HG03196 (cell line): ENCODE data around the gene COX10.
A peak's percentile ranks its signal among the peaks of the same experiment; 100 is the strongest.
"Not testable (repeated sequence)": the region's sequence is repeated elsewhere in the genome, so short reads cannot be mapped to it uniquely, and the experiment has no call there.

ENCODE experiments used
- ATAC-seq: cut with Tn5 transposase; IDR thresholded peaks from one replicate; pipeline ENCODE4 v1.9.1; 2021; ENCODE audit not compliant: unreplicated experiment

The COX10 gene

DNA sequence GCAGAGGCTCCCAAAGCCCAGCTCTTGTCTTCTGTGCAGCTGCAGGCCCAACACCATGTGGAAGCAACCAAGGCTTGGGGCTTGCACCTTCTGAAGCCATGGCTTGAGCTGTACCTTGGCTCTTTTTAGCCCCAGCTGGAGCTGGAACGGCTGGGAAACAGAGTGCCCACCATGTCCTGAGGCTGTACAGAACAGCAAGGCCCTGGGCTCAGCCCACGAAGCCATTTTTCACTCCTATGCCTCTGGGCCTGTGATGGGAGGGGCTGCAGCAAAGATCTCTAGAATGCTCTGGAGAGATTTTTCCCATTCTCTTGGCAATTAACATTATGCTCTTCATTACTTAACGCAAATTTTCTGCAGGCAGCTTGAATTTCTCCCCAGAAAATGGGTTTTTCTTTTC is 99.3 kb downstream of the COX10 start:
- ATAC-seq: no peak

DNA sequence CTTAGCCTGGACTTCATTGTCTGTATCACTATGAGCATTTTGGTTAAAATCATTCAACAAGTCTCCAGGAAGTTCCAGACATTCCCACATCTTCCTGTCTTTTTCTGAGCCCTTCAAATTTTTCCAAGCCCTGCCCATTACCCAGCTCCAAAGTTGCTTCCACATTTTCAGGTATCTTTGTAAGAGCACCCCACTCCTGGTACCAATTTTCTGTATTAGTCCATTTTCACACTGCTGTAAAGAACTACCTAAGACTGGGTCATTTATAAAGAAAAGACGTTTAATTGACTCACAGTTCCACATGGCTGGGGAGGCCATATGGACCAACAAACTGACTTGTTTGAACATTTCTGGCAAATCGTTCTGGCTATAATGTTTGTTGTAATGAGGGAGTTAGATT is 100.0 kb downstream of the COX10 start:
- no peak for ATAC-seq

DNA sequence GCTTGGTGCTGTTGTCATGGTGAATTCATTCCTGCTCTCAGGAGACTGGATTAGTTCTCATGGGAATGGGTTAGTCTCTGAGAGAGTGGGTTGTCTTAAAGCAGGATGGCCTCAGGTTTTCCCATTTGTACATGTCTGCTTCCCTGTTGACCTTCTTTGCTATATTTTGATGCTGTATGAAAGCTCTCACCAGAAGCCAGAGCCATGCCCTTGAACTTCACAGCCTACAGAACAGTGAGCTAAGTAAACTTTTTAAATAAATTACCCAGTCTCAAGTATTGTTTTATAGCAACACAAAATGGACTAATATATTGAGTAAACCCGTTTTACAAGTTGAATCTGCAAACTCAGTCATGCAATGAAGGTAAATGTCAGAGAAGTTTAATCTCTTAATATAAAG is 100.6 kb downstream of the COX10 start:
- no peak for ATAC-seq

DNA sequence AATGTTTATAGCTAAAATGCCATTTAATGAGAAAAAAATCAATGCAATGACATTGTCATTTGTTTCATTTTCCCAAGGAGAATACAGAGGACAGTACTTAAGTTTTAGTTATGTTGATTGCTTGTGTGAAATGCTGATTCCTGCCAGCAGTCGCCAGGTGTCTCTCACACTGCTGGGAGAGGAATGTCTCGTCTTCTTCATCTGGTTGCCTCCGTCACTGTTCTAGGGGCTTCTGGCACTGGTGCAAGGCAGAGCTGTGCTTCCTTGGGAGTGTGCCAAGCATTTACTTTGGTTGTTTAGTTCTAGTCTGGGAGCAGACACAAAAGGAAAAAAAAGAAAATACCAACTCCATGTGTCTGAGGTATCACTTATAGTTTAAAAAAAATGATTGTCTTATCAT is 107.7 kb downstream of the COX10 start:
- ATAC-seq: not testable (repeated sequence)

DNA sequence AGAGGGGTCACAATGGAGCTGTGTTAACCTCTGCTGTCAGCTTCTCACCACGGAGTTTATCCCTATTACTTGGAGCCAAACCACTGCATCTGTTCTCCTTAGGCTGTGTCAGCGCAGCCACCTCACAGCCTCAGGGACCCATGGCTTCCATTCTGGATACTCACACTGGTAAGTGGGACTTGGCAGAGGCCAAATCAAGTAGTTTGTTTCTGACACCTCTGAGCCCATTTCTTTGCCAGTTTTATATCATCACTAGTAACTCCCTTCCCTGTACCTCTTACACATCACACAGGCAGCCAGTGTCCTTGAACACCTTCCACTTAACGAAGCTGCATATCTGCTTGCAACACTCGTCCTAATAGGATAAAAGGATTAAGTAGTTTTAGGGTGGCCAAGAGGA is 108.5 kb downstream of the COX10 start:
- not testable (repeated sequence) for ATAC-seq

DNA sequence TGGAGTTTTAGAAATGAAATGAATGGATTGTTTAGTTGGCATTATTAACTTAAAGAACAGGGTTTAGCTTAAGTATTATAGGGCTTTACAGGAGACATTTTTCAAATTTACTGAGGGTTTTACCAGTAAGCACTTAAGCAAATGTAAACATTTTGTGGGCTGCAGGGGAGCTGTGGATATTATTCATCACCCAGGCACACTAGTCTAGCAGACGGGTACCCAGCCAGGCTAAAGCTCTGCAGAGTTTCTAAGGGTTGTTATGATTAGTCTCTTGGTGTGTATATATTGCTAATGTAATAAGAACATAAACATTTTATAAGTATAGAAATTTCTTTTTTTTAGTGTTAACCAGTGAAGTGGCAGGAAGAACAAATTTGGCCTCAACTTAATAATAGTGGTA is 110.6 kb downstream of the COX10 start:
- not testable (repeated sequence) for ATAC-seq

DNA sequence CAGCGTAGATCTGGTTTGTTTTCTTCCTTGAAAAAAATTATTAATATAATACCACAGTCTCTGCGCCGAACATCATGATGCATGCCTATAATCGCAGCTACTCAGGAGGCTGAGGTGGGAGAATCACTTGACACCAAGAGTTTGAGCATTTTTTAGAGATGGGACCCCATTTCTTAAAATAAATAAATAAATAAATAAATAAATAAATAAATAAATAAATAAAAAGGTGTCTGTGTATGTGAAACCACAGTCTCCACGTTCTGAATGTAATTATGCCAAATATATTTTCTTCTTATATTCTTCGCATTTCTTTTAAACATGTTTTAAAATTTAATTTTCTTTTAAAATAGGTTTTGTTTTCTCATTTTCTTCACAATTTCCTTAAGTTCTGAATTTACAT is 112.8 kb downstream of the COX10 start:
- ATAC-seq: not testable (repeated sequence)

DNA sequence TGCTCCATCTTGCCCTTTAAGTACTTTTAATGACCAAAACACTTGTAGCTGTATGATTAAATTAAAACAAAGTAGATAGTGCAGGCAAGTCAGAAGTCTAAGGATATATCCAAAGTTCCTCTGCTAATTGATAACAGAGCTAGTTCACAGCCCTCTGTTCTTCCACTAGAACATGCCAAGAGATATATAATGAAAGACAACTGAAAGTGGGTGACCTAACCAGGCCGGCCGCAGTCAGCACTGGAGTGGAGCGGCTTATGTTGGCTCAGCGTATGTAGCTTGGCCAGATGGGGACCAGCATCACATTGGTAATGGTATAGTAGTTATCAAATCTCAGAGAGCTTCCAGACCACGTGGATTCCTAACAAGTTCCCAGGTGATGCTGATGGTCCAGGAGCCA is 115.2 kb downstream of the COX10 start:
- ATAC-seq: not testable (repeated sequence)

DNA sequence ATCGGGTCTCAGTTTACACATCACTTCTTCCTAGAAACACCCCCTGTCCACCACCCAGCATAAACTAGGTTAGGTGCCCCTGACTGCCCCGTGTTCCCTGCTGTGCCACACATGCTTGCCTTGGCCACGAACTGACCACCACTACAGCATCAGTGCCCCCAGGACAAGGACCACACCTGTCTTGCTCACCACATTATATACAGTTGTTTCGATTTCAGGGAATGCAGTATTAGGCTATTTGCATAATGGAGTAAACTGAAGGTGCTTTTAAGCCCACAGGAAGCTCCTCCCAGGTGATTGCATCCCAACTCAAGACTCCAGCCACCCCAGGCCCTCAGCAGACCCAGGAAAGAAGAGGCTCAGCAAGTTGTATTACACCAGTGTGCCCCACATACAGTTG is 117.1 kb downstream of the COX10 start:
- not testable (repeated sequence) for ATAC-seq

DNA sequence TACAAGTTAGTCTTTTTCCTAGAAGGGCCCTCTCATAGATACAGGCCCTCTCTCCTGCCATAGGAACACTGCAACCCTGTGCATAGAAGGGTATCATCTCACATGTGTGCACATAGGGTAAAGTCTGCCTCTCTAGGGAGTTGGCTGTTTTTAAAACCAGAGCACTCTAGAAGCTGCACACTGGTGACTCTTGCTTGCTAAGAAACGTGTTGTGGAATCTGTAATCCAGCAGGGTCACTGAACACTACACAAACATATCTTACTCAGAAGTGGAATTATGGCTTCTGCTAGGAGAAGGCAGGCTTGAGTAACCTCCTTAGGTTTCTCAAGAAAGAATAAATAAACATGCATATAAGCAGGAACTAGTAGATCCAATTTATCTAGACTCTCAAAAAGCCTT is 121.5 kb downstream of the COX10 start:
- not testable (repeated sequence) for ATAC-seq

DNA sequence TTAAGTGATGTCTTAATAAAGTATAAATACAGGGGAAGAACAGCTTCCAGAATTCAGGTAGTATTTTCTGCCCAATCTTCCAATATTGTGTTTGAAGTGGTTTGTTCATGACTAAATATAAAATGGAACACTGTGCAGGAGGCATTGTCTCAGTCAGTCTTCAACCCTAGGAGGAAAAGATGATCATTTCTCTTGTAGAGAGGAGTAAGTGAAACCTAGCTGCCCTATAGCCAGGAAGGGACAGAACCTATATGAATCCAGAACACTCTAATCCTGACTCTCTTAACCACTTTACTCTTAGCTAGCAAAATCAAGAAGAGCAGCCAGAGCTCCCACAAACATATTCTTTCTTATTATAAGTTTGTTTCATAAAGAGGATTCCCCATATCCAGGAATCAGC is 122.2 kb downstream of the COX10 start:
- not testable (repeated sequence) for ATAC-seq

DNA sequence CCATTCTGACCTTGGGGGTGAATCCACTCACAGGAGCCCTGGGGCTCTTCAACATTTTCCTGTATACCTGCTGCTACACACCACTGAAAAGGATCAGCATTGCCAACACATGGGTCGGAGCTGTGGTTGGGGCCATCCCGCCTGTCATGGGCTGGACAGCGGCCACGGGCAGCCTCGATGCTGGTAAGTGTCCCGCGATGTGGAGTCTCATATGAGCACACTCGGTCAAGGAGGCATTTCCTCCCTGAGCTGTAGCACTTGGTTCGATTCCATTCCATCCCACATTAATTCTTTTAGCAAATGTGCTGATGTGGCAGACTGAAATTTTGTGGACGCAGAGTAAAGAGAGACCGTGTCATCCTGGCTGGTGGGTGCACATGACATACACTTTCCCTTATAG is 122.7 kb downstream of the COX10 start:
- ATAC-seq: not testable (repeated sequence)

DNA sequence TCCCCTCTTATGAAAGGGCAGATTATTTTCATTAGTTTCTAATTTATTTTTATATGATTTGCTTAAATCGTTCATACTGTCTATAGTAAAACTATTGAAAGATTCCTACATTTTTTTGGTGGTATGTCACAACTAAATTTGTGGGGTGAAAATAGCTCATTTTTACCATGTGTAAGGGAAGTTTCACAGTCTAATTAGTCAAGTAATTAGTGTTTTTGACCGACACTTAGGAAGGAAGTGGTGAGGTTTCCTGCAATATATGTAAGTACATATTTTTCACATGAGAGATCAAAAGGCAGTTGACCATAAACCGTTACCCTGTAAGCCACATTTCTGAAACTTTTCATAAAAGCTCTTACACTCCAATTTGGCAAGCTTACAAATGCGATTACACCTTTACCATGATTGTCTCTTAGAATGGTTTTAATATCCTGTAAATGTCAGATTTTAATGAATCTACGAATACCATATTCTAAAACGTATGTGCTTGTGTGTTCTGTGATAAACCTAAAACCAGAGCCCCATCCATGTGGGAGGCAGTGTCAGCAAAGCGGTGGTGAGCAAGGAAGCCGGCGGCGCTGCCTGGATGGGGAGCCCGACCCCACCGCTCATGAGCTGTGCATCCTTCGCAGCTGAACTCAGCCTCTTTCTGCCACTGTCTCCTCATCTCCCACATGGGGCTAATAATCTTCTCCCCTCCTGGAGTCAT is 123.5 kb downstream of the COX10 start:
- ATAC-seq: peak; percentile 61

DNA sequence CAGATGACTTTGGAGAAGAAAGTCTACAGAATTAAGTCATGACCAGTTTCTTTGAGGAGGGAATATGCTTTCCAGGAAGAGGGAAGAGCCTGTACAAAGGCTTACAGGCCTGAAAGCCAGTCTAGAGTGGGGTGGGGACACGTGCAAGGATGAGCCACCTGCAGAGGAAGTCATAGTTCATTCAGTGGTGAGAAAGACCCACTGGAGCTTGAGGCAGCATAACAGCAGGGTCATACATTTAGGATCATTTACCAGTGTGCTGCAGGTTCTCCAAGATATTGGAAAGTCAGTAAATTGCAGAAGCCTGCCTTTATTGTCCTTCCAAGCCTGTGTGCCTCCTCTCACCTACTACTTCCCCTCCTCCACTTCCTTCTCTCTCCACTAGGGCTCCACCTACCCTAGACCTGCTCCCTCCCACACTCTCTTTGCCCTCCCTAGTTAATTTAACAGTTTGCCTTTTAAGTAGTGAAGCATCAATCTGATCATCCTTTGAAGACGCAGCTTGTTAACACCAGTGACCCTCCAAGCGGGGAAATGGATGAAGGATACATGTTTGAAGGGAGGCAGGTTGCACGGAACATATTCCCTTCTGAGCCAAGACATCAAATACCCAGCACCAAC is 127.2 kb downstream of the COX10 start:
- no peak for ATAC-seq

DNA sequence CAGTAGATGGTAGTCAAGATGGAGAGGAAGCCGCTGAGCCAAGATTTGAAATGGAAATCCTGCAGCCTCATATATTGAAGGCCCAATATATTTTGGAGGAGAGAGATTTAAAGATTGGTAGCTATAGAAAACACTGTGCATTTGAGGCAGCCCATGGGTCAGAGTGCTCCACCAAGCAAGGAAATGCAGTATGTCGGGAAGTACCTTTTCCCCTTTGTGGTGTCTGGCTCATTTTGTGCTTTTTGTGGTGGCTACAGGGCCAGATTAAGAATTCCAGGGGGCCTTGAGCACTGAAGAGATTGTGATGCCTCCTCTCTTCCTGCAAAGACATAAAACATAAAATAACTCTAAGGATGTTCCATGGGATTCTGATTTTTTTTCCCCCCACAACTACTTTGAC is 127.8 kb downstream of the COX10 start:
- ATAC-seq: no peak

DNA sequence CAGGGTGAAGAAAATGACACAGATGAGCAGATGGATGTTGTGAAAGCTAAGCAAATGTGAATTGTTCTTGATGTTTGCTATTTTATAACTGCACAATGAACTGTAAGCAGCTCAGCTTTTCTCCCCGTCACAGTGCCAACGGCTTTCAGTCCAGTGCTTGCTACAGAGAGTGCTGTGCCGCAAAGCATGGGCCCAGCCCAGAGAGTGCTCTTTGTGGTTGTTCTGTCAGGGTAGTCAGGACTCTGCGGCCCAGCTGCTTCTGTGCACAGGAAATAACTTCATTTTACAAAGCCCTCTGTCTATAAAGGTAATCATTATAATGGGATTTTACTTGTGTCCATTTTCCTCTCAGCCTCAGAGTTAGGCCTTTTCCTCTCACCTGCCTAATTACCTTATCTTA is 128.3 kb downstream of the COX10 start:
- no peak for ATAC-seq

DNA sequence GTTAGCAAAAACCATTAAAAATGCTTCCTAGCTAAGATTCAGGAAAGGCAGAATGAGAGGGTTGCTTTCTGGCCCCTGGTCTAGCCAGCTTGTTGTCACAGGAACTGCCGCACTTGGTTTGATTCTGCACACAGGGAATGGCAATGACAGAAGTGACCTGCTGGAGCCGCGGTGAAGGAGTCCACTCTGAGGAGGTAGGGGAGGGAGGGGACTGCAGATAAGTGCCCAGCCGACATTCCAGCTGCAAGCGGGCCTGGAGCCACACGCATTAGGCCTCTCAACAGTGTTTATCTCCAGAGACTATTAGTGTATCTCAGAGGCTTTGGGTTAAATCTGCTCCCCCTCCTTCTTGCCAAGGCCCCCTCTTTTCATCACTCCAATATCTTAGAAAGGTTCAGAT is 128.7 kb downstream of the COX10 start:
- no peak for ATAC-seq

DNA sequence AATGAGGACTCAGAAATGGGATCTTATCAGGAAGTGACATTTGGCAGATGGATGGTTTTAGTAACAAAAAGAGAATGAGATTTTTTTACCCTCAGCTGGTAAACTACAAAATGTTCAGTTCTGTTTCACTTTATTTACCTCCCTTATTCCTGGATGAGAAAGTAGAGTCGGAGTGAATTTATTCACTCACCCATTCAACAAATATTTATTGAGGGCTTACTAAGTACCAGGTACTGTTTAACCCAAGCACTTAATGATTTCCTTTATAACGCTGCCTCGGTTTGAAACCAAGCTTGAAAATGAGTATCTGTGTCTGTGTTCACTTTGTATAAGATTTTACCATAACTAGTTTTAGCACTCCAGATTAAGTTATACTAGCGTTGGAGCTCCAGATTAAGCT is 129.3 kb downstream of the COX10 start:
- no peak for ATAC-seq

DNA sequence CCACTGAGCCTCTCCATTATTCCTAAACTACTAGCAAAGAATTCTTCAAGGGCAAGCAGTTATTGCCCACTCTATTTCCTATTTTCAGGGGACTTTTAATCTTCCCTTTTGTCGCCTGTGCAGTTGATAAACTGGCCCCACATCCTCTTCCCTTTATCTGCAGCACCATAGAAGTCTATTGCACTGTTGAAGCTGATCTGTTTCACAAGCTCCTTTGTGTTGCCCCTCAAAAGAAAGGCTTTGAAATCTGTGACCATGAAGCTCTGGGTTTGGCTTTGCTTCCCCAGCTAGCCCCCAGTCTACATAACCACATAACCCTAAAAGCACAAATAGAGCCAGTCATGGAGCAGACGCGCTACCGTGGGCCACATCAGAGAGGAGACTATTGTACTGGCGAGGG is 130.3 kb downstream of the COX10 start:
- ATAC-seq: no peak

DNA sequence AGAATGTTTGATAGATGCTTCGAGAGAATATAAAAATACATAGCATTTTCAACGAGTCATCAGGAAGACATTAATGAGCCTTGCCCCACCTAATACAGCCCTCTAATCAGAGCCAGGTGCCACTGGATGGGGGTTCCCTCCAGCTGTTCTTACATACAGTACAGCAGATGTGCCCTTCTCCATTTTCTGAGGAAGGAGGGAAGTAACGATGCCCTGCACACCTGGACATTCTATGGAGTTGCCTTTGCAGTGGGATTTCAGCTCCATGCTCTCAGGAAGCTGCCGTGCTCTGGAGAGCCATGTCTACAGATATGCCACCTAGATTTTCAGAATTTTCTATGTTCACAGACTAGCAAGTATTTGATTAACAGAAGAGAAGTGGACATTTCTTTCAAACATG is 131.1 kb downstream of the COX10 start:
- no peak for ATAC-seq

DNA sequence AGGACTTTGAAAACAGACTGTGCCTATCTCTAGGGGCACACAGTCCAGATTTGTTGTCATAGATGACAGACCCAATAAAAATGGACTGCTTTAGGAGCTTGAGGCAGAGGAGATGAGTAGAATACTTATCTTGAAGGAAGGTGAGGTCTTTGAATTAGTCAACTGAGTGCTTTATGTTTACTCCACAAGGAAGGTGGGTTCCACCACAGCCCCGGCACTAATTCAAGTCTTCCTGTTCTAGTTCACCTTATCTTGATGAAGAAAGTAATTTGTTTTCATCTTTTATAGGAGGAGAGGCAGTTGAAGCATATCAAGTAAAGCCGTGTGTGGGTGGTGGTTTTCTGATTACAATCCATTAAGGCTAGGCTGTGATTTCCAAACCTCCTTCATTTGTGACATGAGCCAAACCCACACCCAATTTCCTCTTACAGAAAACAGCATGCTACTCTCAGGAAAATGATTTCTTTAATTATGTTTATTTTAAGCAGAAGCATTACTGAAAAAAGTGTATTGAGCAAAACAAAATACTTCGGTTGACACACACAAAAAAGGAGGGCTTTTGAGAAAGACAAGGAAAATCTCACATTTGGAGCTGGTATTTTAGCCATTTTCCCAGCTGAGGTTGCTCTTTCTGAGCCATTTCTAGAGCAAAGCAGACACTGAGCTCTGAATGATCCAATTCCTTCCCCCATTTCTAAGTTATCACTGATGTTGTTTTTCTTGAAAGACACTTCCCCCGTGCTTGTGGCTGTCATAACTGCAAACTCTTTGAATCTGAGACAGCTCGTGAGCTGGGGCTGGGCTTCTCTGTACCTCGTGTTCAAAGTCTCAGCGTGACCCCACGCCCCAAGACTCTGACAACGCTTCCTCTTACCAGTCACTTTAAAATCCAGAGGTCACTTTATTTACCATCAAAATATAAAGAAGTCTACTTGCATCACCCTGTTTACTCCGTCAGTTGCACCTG is 132.0 kb downstream of the COX10 start:
- no peak for ATAC-seq

DNA sequence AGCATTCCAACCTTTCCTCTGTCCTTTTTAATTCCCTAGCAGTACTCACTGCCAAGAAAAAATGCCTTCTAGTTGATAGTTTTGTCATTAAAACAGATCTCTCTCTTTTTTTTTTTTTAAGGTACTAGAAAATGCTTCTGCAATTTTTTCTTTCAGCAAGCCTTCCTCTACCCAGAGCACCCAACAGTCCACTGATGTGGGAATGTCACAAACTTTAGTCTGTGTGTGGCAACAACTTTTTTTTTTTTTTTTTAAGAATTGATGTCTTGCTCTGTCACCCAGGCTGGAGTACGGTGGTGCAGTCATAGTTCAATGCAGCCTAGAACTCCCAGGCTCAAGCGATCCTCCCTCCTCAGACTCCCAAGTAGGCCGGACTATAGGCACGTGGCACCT is 132.7 kb downstream of the COX10 start:
- ATAC-seq: no peak
